ENCODE results near the gene AAR2.

AAR2 gene

DNA sequence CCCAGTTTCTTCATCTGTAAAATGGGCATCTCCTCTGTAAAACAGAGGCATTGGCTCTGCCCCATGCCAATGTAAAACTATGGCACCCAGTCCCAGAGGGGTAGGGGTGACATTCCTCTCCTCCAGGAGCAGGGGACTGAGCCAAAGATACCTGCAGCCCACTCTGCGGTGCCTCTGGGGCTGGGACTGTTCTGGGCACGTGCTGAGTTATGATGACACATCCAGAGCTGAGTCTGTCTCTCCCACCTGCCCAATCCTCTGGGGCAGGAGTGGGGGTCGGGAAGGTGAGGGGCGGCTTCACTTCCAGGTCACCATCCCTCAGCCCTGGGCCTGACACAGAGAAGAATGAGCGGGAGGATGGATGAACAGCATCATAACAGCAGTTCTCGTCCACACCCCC lies 29.9 kb downstream of the AAR2 start:
- TF ChIP-seq, protein P1, sequence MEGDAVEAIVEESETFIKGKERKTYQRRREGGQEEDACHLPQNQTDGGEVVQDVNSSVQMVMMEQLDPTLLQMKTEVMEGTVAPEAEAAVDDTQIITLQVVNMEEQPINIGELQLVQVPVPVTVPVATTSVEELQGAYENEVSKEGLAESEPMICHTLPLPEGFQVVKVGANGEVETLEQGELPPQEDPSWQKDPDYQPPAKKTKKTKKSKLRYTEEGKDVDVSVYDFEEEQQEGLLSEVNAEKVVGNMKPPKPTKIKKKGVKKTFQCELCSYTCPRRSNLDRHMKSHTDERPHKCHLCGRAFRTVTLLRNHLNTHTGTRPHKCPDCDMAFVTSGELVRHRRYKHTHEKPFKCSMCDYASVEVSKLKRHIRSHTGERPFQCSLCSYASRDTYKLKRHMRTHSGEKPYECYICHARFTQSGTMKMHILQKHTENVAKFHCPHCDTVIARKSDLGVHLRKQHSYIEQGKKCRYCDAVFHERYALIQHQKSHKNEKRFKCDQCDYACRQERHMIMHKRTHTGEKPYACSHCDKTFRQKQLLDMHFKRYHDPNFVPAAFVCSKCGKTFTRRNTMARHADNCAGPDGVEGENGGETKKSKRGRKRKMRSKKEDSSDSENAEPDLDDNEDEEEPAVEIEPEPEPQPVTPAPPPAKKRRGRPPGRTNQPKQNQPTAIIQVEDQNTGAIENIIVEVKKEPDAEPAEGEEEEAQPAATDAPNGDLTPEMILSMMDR (IDR thresholded peaks at IDR 0.05; ENCODE audit: low read depth, low read length): no peak
- no peak overlapping the region for H3K4me3 ChIP-seq (ENCODE audit: low read depth, low read length)

DNA sequence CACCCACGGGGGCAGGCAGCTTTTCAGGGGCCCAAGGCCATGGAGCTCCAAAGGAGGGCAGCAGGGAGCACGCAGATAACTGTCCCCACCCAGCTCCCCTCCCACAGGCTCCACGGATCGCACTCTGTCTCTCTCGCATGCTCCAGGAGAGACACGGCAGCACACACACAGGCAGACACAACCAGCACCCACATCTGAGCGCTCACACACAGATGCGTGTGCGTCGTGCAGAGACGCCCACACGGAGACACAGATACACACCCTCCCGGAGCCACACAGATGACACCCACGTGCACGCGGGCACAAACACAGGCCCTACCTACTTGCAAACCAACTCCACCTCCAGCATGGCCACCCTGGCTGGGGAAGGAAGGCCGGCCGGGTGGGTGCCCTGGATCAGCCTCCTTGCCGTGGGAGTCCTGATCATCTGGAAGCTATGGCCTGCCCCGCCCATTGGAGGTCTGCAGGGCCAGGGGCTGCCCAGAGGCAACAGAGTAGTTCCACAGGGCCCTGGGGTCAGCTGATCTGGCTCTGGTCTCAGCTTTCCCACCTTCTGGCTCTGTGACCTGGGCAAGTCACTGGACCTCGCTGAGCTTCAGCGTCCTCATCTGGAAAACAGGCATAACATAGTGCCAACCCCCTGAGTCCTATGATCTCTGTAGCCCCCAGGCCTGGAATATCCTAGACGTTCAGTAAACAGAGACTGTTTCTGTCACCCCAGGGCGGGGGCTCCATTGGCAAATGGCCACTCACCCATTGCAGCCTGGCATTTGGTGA lies 31.5 kb downstream of the AAR2 start:
- no peak overlapping the region for H3K4me3 ChIP-seq (ENCODE audit: low read depth, low read length)
- TF ChIP-seq, protein P1 (IDR thresholded peaks at IDR 0.05; ENCODE audit: low read depth, low read length): no peak

DNA sequence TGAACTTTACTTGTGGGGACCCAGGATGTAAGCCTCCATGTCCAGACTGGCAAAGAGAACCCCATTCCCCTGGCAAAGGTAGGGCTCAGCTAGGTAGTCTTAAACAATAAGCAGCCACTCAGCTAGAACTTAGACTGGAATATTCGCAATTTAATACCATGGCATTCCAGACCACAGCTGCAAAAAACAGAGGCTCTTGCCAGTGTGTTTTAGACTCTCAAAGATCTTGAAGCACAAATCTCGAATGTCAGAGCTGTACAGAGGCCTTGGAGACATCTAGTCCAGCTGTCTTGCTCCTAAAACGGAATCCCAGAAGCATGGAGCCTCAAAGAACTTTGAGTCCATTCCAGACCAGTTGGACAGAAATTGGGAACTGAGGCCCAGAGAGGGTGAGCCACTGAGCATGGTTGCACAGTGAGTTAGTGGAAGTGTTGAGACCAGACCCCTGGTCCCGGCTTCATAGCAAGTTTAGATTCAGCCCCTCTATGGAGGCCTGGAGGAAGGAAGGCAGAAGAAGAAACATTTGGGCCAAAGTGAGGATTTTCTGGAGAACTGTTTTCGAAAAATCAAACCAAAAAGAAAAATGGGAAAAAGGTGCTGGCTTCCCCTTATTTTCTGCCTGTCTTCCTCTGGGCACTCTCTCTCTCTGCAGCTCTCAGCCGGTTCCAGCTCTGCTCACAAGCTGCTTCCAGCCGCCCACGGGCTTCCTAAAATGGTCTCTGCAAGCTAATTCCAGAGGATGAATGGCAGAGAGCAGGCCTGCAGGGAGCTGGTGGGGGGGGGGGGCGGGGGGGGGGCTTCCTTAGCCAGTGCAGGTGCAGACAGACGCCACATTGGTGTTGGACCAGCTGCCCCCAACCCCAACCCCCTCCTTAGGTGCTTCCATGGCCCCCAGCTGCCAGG lies 32.4 kb downstream of the AAR2 start:
- TF ChIP-seq, protein P1 (IDR thresholded peaks at IDR 0.05; ENCODE audit: low read depth, low read length): no peak
- no peak overlapping the region for H3K4me3 ChIP-seq (ENCODE audit: low read depth, low read length)

DNA sequence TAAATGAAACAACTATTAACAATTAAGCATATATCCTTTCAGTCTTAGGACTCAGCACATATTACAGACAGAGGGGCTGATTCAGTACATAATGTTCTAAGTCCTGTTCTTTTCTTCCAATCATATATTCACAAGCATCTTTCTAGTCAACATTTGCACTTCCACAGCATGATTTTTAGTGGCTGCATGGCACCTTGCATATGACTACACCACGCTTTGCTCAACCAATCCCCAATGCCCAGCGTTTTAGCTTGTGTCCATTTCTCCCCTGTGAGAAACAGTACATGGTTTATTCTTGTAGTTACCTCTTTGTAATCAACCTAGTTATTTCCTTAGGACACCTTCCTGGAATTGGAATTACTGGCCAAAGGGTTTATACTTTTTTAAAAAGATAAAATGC lies 33.2 kb downstream of the AAR2 start:
- TF ChIP-seq, protein P1 (IDR thresholded peaks at IDR 0.05; ENCODE audit: low read depth, low read length): no peak
- H3K4me3 ChIP-seq (ENCODE audit: low read depth, low read length): no peak overlapping the region

DNA sequence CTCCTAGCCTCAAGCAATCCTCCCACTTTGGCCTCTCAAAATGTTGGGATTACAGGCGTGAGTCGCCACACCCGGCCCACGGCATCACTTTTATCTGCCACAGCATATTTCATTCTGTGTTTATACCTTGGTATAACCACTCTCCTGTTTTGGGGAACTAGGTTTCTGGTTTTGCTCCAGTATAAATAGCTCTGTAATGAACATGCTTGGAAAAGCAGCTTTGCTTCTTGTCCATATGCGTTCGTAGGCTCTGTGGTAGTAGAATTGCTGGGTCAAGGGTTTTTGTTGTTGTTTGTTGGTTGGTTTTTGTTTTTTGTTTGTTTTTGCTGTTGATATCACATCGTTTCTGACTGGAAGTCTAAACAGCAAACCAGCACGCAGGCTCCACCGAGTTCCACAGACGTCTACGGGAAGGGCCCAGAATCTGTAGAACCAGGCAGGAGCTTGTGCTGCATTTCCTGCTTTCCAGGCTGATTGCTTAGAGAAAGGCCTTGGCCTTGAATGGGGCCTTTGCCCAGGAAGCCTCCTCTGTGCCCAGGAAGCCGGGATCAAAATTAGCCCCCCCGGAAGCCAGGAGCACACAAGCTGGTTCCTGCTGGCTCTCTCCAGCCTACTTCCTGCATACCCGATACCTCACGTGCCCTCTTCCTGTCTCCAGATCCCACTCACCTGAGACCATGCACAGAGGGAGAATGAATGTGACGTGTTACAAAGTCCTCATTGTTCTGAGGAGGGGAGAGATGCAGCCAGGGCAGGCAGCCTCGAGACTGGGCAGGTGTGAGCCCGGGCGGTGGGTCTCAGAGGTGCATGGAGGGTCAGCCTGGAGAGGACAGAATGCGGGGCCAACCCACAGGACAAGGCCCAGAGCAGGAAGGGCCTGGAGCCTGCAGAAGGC lies 34.7 kb downstream of the AAR2 start:
- no peak overlapping the region for H3K4me3 ChIP-seq (ENCODE audit: low read depth, low read length)
- TF ChIP-seq, protein P1 (IDR thresholded peaks at IDR 0.05; ENCODE audit: low read depth, low read length): no peak

DNA sequence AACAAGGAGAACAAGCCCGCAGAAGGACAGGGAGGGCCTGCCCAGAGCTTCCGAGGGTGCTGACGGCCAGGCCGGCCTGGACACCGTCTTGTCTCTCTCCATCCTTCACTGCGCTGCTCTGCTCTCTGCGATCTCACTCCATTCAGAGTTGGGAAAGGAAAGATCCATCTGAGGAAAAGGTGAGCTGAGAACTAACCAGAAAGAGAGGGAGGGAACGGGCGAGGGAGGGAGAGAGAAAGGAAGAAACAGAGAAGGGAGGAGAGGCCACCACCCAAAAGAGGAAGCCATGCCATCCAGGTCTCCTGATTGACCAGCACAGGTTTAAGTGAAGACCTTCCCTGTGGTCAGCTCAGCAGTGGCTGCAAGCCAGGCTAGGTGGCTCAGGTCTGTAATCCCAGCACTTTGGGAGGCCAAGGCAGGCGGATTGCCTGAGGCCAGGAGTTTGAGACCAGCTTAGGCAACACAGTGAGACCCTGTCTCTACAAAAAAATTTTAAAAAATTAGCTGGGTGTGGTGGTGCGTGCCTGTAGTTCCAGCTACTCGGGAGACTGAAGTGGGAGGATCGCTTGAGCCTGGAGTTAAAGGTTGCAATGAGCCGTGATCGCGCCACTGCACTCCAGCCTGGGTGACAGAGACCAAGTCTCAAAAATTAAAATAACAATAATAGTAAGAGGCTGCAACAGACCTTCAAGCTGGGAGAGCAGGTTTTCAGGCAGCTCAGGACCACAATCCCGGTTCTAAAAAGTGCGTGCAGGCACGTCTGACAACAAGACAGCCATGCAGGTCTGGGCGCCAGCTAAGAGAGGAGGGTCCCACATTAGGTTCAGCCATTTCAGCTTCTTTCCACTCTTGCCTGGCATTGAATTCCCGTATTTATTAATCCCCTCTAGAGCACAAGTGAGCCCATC lies 35.6 kb downstream of the AAR2 start:
- no peak overlapping the region for H3K4me3 ChIP-seq (ENCODE audit: low read depth, low read length)
- TF ChIP-seq, protein P1 (IDR thresholded peaks at IDR 0.05; ENCODE audit: low read depth, low read length): no peak
